Measurements from ENCODE around the gene ATP9A.

DNA sequence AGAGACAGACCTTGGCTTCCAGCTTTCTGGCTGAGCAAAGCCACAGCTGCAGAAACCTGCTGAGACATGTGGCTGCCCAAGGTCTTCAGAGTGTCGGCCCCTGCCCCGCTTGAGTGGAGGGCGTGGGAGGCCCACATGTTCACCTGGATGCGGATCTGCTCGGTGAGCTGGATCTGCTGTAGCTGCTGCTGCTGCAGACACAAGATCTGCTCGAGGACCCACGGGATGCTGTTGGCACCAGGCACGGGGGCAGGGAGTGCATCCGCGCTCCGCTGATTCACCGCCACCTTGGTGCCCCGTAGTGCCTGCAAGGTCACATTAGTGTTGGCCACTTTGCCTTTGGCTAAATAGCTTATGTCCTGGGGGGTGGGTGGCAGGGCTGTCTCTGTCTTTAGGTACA is 23.4 kb upstream of the ATP9A start:
- TF ChIP-seq CEBPB (IDR thresholded peaks at IDR 0.05; ENCODE audit: low read depth) (no peak), EZH2phosphoT487 (IDR thresholded peaks at IDR 0.05; ENCODE audit: borderline replicate concordance) (no peak), EZH2 (IDR thresholded peaks at IDR 0.05) (no peak), POLR2A (IDR thresholded peaks at IDR 0.05; ENCODE audit: borderline replicate concordance, extremely low read depth, insufficient read depth, insufficient read length) (no peak), ZFX (IDR thresholded peaks at IDR 0.05) (no peak), RAD21 (IDR thresholded peaks at IDR 0.05; ENCODE audit: low read depth) (no peak), POLR2AphosphoS5 (IDR thresholded peaks at IDR 0.05; ENCODE audit: low read depth, low read length) (no peak), YY1 (IDR thresholded peaks at IDR 0.05; ENCODE audit: extremely low read depth, insufficient replicate concordance, low read depth, low read length) (no peak), JUND (IDR thresholded peaks at IDR 0.05) (no peak)
- TF ChIP-seq, protein P1, sequence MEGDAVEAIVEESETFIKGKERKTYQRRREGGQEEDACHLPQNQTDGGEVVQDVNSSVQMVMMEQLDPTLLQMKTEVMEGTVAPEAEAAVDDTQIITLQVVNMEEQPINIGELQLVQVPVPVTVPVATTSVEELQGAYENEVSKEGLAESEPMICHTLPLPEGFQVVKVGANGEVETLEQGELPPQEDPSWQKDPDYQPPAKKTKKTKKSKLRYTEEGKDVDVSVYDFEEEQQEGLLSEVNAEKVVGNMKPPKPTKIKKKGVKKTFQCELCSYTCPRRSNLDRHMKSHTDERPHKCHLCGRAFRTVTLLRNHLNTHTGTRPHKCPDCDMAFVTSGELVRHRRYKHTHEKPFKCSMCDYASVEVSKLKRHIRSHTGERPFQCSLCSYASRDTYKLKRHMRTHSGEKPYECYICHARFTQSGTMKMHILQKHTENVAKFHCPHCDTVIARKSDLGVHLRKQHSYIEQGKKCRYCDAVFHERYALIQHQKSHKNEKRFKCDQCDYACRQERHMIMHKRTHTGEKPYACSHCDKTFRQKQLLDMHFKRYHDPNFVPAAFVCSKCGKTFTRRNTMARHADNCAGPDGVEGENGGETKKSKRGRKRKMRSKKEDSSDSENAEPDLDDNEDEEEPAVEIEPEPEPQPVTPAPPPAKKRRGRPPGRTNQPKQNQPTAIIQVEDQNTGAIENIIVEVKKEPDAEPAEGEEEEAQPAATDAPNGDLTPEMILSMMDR (IDR thresholded peaks at IDR 0.05 in 2 of 3, conservative IDR thresholded peaks at IDR 0.05 in 1 of 3; ENCODE audit: borderline replicate concordance in 1 of 3, insufficient read depth in 1 of 3, low read depth in 2 of 3, low read length in 2 of 3), result no peak
- TF ChIP-seq, protein P2, sequence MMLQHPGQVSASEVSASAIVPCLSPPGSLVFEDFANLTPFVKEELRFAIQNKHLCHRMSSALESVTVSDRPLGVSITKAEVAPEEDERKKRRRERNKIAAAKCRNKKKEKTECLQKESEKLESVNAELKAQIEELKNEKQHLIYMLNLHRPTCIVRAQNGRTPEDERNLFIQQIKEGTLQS (IDR thresholded peaks at IDR 0.05), result no peak
- TF ChIP-seq, protein P3, sequence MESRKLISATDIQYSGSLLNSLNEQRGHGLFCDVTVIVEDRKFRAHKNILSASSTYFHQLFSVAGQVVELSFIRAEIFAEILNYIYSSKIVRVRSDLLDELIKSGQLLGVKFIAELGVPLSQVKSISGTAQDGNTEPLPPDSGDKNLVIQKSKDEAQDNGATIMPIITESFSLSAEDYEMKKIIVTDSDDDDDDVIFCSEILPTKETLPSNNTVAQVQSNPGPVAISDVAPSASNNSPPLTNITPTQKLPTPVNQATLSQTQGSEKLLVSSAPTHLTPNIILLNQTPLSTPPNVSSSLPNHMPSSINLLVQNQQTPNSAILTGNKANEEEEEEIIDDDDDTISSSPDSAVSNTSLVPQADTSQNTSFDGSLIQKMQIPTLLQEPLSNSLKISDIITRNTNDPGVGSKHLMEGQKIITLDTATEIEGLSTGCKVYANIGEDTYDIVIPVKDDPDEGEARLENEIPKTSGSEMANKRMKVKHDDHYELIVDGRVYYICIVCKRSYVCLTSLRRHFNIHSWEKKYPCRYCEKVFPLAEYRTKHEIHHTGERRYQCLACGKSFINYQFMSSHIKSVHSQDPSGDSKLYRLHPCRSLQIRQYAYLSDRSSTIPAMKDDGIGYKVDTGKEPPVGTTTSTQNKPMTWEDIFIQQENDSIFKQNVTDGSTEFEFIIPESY (IDR thresholded peaks at IDR 0.05; ENCODE audit: extremely low read depth, insufficient replicate concordance, low read length), result no peak
- TF ChIP-seq, protein P4, sequence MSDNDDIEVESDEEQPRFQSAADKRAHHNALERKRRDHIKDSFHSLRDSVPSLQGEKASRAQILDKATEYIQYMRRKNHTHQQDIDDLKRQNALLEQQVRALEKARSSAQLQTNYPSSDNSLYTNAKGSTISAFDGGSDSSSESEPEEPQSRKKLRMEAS (IDR thresholded peaks at IDR 0.05), result no peak
- TF ChIP-seq, protein P5, sequence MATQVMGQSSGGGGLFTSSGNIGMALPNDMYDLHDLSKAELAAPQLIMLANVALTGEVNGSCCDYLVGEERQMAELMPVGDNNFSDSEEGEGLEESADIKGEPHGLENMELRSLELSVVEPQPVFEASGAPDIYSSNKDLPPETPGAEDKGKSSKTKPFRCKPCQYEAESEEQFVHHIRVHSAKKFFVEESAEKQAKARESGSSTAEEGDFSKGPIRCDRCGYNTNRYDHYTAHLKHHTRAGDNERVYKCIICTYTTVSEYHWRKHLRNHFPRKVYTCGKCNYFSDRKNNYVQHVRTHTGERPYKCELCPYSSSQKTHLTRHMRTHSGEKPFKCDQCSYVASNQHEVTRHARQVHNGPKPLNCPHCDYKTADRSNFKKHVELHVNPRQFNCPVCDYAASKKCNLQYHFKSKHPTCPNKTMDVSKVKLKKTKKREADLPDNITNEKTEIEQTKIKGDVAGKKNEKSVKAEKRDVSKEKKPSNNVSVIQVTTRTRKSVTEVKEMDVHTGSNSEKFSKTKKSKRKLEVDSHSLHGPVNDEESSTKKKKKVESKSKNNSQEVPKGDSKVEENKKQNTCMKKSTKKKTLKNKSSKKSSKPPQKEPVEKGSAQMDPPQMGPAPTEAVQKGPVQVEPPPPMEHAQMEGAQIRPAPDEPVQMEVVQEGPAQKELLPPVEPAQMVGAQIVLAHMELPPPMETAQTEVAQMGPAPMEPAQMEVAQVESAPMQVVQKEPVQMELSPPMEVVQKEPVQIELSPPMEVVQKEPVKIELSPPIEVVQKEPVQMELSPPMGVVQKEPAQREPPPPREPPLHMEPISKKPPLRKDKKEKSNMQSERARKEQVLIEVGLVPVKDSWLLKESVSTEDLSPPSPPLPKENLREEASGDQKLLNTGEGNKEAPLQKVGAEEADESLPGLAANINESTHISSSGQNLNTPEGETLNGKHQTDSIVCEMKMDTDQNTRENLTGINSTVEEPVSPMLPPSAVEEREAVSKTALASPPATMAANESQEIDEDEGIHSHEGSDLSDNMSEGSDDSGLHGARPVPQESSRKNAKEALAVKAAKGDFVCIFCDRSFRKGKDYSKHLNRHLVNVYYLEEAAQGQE (IDR thresholded peaks at IDR 0.05; ENCODE audit: low read depth), result no peak

Data from HCT116 (cell line).